Transverse colon (tissue), 4 donors: ENCODE results near the gene SHISAL1. TPM values are rescaled to one million over a fixed set of nuclear protein-coding genes. Genes with fewer than 3 reads are reported as not detected.
"Not testable (repeated sequence)": the region's sequence is repeated elsewhere in the genome, so short reads cannot be mapped to it uniquely, and the experiment has no call there.

ENCODE experiments used
- DNase-seq: peaks from one replicate; pipeline ENCODE4 v3.0.0-alpha.2; 2019
- H3K27ac ChIP-seq, 4 donors: fragments of 200-600 bp; sonication (generic); 2 replicates each; pipeline ENCODE4 v1.5.1; 2016 to 2018; ENCODE audit warnings: inconsistent platforms in 4 of 4
- H3K27me3 ChIP-seq: fragments of 200-600 bp; sonication (generic); 2 replicates; pipeline ENCODE4 v1.5.1; 2017; ENCODE audit warnings: inconsistent platforms
- H3K36me3 ChIP-seq, 4 donors: fragments of 200-600 bp; sonication (generic); 2 replicates each; pipeline ENCODE4 v1.5.1; 2017 to 2019; ENCODE audit warnings: inconsistent platforms in 4 of 4
- H3K4me1 ChIP-seq, 4 donors: fragments of 200-600 bp; sonication (generic); 2 replicates each; pipeline ENCODE4 v1.5.1; 2017 to 2020; ENCODE audit warnings: inconsistent platforms in 4 of 4
- H3K4me3 ChIP-seq, 4 donors: fragments of 200-600 bp; sonication (generic); 1 replicate in 1 of 4; 2 replicates in 3 of 4; pipeline versions ENCODE4 v1.5.1 to v1.6.1; 2017 to 2019; ENCODE audit warnings: inconsistent platforms in 4 of 4
- H3K9me3 ChIP-seq, 2 donors: fragments of 200-600 bp; sonication (generic); 2 replicates each; pipeline ENCODE4 v1.5.1; 2017 to 2019; ENCODE audit warnings: inconsistent platforms in 2 of 2
- CTCF ChIP-seq, 5 experiments: fragments of 200-600 bp in 3 of 5; fragments of 450-650 bp in 2 of 5; sonication (generic) in 3 of 5; IDR thresholded peaks; 1 replicate in 2 of 5; 2 replicates in 3 of 5; pipeline ENCODE4 v1.5.1; 2016 to 2017; ENCODE audit warnings: antibody characterized with exemption in 5 of 5, inconsistent platforms in 3 of 5, mild to moderate bottlenecking in 2 of 5, moderate library complexity in 1 of 5
- EP300 ChIP-seq: sonication (generic); formaldehyde crosslinking; IDR thresholded peaks from one replicate; pipeline ENCODE4 v1.6.1; 2017; ENCODE audit warnings: antibody characterized with exemption, low read depth
- POLR2A ChIP-seq: fragments of 450-650 bp; IDR thresholded peaks from one replicate; pipeline ENCODE4 v1.6.1; 2016; ENCODE audit warnings: antibody characterized with exemption, mild to moderate bottlenecking, moderate library complexity
- POLR2AphosphoS5 ChIP-seq, 3 donors: sonication (generic); formaldehyde crosslinking; IDR thresholded peaks; one replicate each; pipeline ENCODE4 v1.6.1; 2016; ENCODE audit warnings: antibody characterized with exemption in 3 of 3
- WGBS, 2 donors: methylation state at CpG; one replicate each; pipeline ENCODE4 v1.1.5; 2018; ENCODE audit warnings: low coverage in 1 of 2; 5-methylcytosine and 5-hydroxymethylcytosine counted together
- in situ Hi-C, 4 donors: fragments of 200-750 bp; cut with MboI; loops; one replicate each; pipeline versions ENCODE4 v1.15.0 to v1.15.1; 2017; ENCODE audit warnings: low sequenced_read_pairs in 3 of 4, low pct_ligation_motif_present in 1 of 4, low pct_unique_long_range_greater_than_20kb in 1 of 4
- intact Hi-C: fragments of 100-400 bp; cut with DNase I; formaldehyde crosslinking; loops from one replicate; pipeline ENCODE4 v1.15.1; 2023; ENCODE audit warnings: low total_unique reads
- total RNA-seq, 4 donors: library from RNA; depleted of rRNA; stranded (reverse); fragments of >200 nt; gene quantifications; one replicate each; pipeline ENCODE4 v1.1.0, GENCODE V29; 2016

Gene SHISAL1
- total RNA-seq, 4 donors from 2014 or later = 1.9 to 4.6 (median 3.2) TPM

- no peaks in the 10 kb centered on the region for H3K9me3 ChIP-seq
- peaks cover 18 to 42% (median 26%) of the 10 kb centered on the region in 4 donors for H3K4me1 ChIP-seq
- in situ Hi-C loops (no loop called here), intact Hi-C loops (loop anchor here (5.0 kb wide), 1 partner anchor 57 kb away; no protein-coding TSS in a partner anchor)
- no peaks in the 10 kb centered on the region for H3K36me3 ChIP-seq
- no peak for TF ChIP-seq EP300
- no peak for TF ChIP-seq CTCF (IDR thresholded peaks at IDR 0.05)
- no peak for TF ChIP-seq POLR2A
- TF ChIP-seq POLR2AphosphoS5 (IDR thresholded peaks at IDR 0.05) = no peak
- H3K27ac ChIP-seq = peak overlapping the region; percentile 39 to 88 (median 76)
- 79% methylated on average over 2 of the region's 2 CpGs; no CpG with 5 or more reads in 1 of the 2 donors for WGBS, 2 donors
- H3K27me3 ChIP-seq = no peaks in the 10 kb centered on the region
- no peak for DNase-seq
- no peak overlapping the region for H3K4me3 ChIP-seq
Observed at GRCh38 chr22:44304911-44305310, 7.8 kb downstream of the SHISAL1 start.

GRCh38 chr22:44304354-44304753, 8.4 kb downstream of the SHISAL1 start:
- intact Hi-C loops = no loop called here
- WGBS, 2 donors = 41% methylated on average over 9 of the region's 9 CpGs; no CpG with 5 or more reads in 1 of the 2 donors
- peaks cover 12 to 40% (median 22%) of the 10 kb centered on the region in 4 donors for H3K4me1 ChIP-seq
- H3K36me3 ChIP-seq = no peaks in the 10 kb centered on the region
- DNase-seq = no peak
- in situ Hi-C loops = no loop called here
- no peak overlapping the region for H3K4me3 ChIP-seq
- TF ChIP-seq POLR2AphosphoS5 (IDR thresholded peaks at IDR 0.05) (no peak), CTCF (IDR thresholded peaks at IDR 0.05) (no peak), POLR2A (no peak), EP300 (no peak)
- H3K27ac ChIP-seq = peak overlapping the region; percentile 39 to 88 (median 76)
- H3K27me3 ChIP-seq = no peaks in the 10 kb centered on the region
- no peaks in the 10 kb centered on the region for H3K9me3 ChIP-seq

GRCh38 chr22:44302363-44302762, 10.4 kb downstream of the SHISAL1 start:
- DNase-seq, H3K27me3 ChIP-seq, H3K4me3 ChIP-seq, H3K36me3 ChIP-seq, H3K9me3 ChIP-seq, intact Hi-C loops, in situ Hi-C loops, H3K27ac ChIP-seq: not testable (repeated sequence)
- peaks cover 0 to 25% (median 10%) of the 10 kb centered on the region in 4 donors for H3K4me1 ChIP-seq
- WGBS, 2 donors = 55 to 68% methylated on average over 6 to 9 of the region's 10 CpGs

GRCh38 chr22:44301039-44301438, 11.7 kb downstream of the SHISAL1 start:
- no peaks in the 10 kb centered on the region for H3K27me3 ChIP-seq
- no peak for TF ChIP-seq CTCF (IDR thresholded peaks at IDR 0.05)
- no peak for TF ChIP-seq POLR2AphosphoS5 (IDR thresholded peaks at IDR 0.05)
- no peak for TF ChIP-seq POLR2A
- no peak for TF ChIP-seq EP300
- H3K36me3 ChIP-seq = no peaks in the 10 kb centered on the region
- no peak for DNase-seq
- in situ Hi-C loops = no loop called here
- H3K9me3 ChIP-seq = no peaks in the 10 kb centered on the region
- no peak overlapping the region for H3K27ac ChIP-seq
- intact Hi-C loops = no loop called here
- 88% methylated on average over 15 of the region's 19 CpGs; no CpG with 5 or more reads in 1 of the 2 donors for WGBS, 2 donors
- H3K4me3 ChIP-seq = no peak overlapping the region
- peaks cover 0 to 24% (median 7%) of the 10 kb centered on the region in 4 donors for H3K4me1 ChIP-seq

- intact Hi-C loops = no loop called here
- 67 to 80% methylated on average over 1 to 13 of the region's 13 CpGs for WGBS, 2 donors
Observed at GRCh38 chr22:44299124-44299523, 13.6 kb downstream of the SHISAL1 start.

More at GRCh38 chr22:44299124-44299523, 13.6 kb downstream of the SHISAL1 start:
- Histone ChIP-seq H3K27ac (no peak overlapping the region), H3K27me3 (no peaks in the 10 kb centered on the region), H3K4me1 (peaks cover 0 to 5% (median 0%) of the 10 kb centered on the region in 4 donors), H3K4me3 (no peak overlapping the region), H3K36me3 (no peaks in the 10 kb centered on the region), H3K9me3 (no peaks in the 10 kb centered on the region)
- DNase-seq = no peak
- in situ Hi-C loops = no loop called here
- TF ChIP-seq POLR2A (no peak), POLR2AphosphoS5 (IDR thresholded peaks at IDR 0.05) (no peak), EP300 (no peak), CTCF (IDR thresholded peaks at IDR 0.05) (no peak)
